ENCODE measurements around the gene NUDT14.

NUDT14 gene

GRCh38 chr14:105180592-105181548 lies at the start of gene NUDT14:
NUDT14 (minus strand) TSS chr14:105181312; CDS start chr14:105181209, 103 bp downstream.
- peak; percentile 33 for DNase-seq (ENCODE audit: low spot score)

- DNase-seq (ENCODE audit: low spot score), result no peak
Observed at GRCh38 chr14:105229099-105229655, 48.1 kb upstream of the NUDT14 start.

- no peak for DNase-seq (ENCODE audit: low spot score)
Observed at GRCh38 chr14:105228562-105228961, 47.5 kb upstream of the NUDT14 start.

GRCh38 chr14:105227346-105227745 lies 46.2 kb upstream of the NUDT14 start:
- no peak for DNase-seq (ENCODE audit: low spot score)

GRCh38 chr14:105226198-105226597 lies 45.1 kb upstream of the NUDT14 start:
- DNase-seq (ENCODE audit: low spot score), result no peak

GRCh38 chr14:105224845-105225570 lies 43.9 kb upstream of the NUDT14 start:
- DNase-seq (ENCODE audit: low spot score), result no peak

GRCh38 chr14:105223770-105224544 lies 42.8 kb upstream of the NUDT14 start:
- DNase-seq (ENCODE audit: low spot score), result no peak

- no peak for DNase-seq (ENCODE audit: low spot score)
Observed at GRCh38 chr14:105223260-105223659, 42.1 kb upstream of the NUDT14 start.

- DNase-seq (ENCODE audit: low spot score), result no peak
Observed at GRCh38 chr14:105221598-105222178, 40.6 kb upstream of the NUDT14 start.

- DNase-seq (ENCODE audit: low spot score), result no peak
Observed at GRCh38 chr14:105220699-105221597, 39.8 kb upstream of the NUDT14 start.

GRCh38 chr14:105219753-105220152 lies 38.6 kb upstream of the NUDT14 start:
- no peak for DNase-seq (ENCODE audit: low spot score)

- no peak for DNase-seq (ENCODE audit: low spot score)
Observed at GRCh38 chr14:105219043-105219612, 38.0 kb upstream of the NUDT14 start.

GRCh38 chr14:105218611-105219010 lies 37.5 kb upstream of the NUDT14 start:
- no peak for DNase-seq (ENCODE audit: low spot score)

GRCh38 chr14:105217774-105218173 lies 36.7 kb upstream of the NUDT14 start:
- DNase-seq (ENCODE audit: low spot score), result no peak

GRCh38 chr14:105216490-105217247 lies 35.6 kb upstream of the NUDT14 start:
- no peak for DNase-seq (ENCODE audit: low spot score)

GRCh38 chr14:105215602-105216001 lies 34.5 kb upstream of the NUDT14 start:
- DNase-seq (ENCODE audit: low spot score), result no peak

- DNase-seq (ENCODE audit: low spot score), result no peak
Observed at GRCh38 chr14:105214324-105214915, 33.3 kb upstream of the NUDT14 start.

GRCh38 chr14:105213361-105213760 lies 32.2 kb upstream of the NUDT14 start:
- DNase-seq (ENCODE audit: low spot score), result no peak

Data from kidney capillary endothelial cell (primary cell).